ENCODE data around the gene DIAPH3. TPM values are rescaled to one million over a fixed set of nuclear protein-coding genes. Genes with fewer than 3 reads are reported as not detected.

The DIAPH3 gene
- total RNA-seq, 3 donors from 2014 or later: under 0.01 to 0.88 (median 0.64) TPM

DNA sequence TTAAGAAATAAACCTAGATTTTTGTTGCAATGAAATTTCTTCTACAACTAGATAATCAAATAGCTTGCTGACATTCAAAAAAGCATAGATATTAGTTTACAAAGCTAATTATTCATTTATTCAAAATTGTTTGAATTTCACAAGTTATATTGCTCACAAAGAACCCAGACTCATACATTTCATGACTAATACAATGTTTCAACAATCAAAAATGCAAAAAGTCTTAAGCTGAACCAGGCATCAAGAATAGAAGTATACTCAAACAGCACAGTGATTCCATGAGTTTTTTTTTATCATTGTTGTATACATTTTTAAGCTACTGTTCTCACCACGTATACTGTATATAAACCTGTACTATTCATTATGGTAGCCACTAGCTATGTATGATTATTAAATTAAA lies 51.0 kb downstream of the DIAPH3 start:
- TF ChIP-seq, protein P1, sequence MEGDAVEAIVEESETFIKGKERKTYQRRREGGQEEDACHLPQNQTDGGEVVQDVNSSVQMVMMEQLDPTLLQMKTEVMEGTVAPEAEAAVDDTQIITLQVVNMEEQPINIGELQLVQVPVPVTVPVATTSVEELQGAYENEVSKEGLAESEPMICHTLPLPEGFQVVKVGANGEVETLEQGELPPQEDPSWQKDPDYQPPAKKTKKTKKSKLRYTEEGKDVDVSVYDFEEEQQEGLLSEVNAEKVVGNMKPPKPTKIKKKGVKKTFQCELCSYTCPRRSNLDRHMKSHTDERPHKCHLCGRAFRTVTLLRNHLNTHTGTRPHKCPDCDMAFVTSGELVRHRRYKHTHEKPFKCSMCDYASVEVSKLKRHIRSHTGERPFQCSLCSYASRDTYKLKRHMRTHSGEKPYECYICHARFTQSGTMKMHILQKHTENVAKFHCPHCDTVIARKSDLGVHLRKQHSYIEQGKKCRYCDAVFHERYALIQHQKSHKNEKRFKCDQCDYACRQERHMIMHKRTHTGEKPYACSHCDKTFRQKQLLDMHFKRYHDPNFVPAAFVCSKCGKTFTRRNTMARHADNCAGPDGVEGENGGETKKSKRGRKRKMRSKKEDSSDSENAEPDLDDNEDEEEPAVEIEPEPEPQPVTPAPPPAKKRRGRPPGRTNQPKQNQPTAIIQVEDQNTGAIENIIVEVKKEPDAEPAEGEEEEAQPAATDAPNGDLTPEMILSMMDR (IDR thresholded peaks at IDR 0.05): no peak
- no peak for TF ChIP-seq POLR2AphosphoS5 (IDR thresholded peaks at IDR 0.05)
- TF ChIP-seq POLR2A (IDR thresholded peaks at IDR 0.05): no peak
- intact Hi-C loops (cut with DNase I; ENCODE audit: low total_unique reads): no loop called here
- H3K9me3 ChIP-seq: no peaks in the 10 kb centered on the region
- no peaks in the 10 kb centered on the region for H3K4me1 ChIP-seq
- no peaks in the 10 kb centered on the region for H3K36me3 ChIP-seq
- H3K27ac ChIP-seq: no peak overlapping the region
- no peak for DNase-seq (ENCODE audit: low spot score in 2 of 2)
- H3K4me3 ChIP-seq: no peak overlapping the region
- H3K27me3 ChIP-seq: no peaks in the 10 kb centered on the region

- no peak overlapping the region for H3K27ac ChIP-seq
- no peaks in the 10 kb centered on the region for H3K9me3 ChIP-seq
- H3K4me1 ChIP-seq: no peaks in the 10 kb centered on the region
- no peaks in the 10 kb centered on the region for H3K36me3 ChIP-seq
- TF ChIP-seq, protein P1 (IDR thresholded peaks at IDR 0.05): no peak
- TF ChIP-seq POLR2AphosphoS5 (IDR thresholded peaks at IDR 0.05) (no peak), POLR2A (IDR thresholded peaks at IDR 0.05) (no peak)
- intact Hi-C loops (cut with DNase I; ENCODE audit: low total_unique reads): no loop called here
- H3K4me3 ChIP-seq: no peak overlapping the region
- H3K27me3 ChIP-seq: no peaks in the 10 kb centered on the region
- DNase-seq (ENCODE audit: low spot score in 2 of 2): no peak
Observed at GRCh38 chr13:60111691-60112090, 52.0 kb downstream of the DIAPH3 start.

GRCh38 chr13:60109285-60109684 lies 54.4 kb downstream of the DIAPH3 start:
- intact Hi-C loops (cut with DNase I; ENCODE audit: low total_unique reads): no loop called here
- H3K4me3 ChIP-seq: no peak overlapping the region
- no peak overlapping the region for H3K27ac ChIP-seq
- no peaks in the 10 kb centered on the region for H3K36me3 ChIP-seq
- TF ChIP-seq, protein P1 (IDR thresholded peaks at IDR 0.05): no peak
- TF ChIP-seq POLR2AphosphoS5 (IDR thresholded peaks at IDR 0.05) (no peak), POLR2A (IDR thresholded peaks at IDR 0.05) (no peak)
- no peaks in the 10 kb centered on the region for H3K9me3 ChIP-seq
- DNase-seq (ENCODE audit: low spot score in 2 of 2): no peak
- no peaks in the 10 kb centered on the region for H3K27me3 ChIP-seq
- no peaks in the 10 kb centered on the region for H3K4me1 ChIP-seq

DNA sequence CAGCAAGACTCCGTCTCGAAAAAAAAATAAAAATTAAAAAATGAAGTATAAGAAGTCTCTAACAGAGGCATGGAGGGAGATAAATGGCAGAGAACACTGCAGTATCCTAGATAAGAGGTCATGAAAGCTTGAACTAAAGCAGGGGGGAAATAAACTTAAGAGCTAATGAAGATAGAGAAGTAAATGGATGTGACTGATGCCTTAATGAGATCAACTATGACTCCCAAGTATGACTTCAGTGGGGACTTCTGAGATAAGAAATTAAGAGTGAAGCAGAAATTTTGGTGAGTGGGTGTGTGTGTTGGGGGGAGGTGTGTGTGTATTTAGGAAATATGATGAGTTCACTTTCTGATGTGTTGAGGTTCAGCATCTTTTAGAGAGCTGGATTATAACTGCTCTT lies 55.1 kb downstream of the DIAPH3 start:
- Histone ChIP-seq H3K4me3 (no peak overlapping the region), H3K9me3 (no peaks in the 10 kb centered on the region), H3K27ac (no peak overlapping the region), H3K27me3 (no peaks in the 10 kb centered on the region), H3K36me3 (no peaks in the 10 kb centered on the region), H3K4me1 (no peaks in the 10 kb centered on the region)
- intact Hi-C loops (cut with DNase I; ENCODE audit: low total_unique reads): no loop called here
- DNase-seq (ENCODE audit: low spot score in 2 of 2): no peak
- TF ChIP-seq POLR2A (IDR thresholded peaks at IDR 0.05): no peak
- TF ChIP-seq, protein P1 (IDR thresholded peaks at IDR 0.05): no peak
- no peak for TF ChIP-seq POLR2AphosphoS5 (IDR thresholded peaks at IDR 0.05)

DNA sequence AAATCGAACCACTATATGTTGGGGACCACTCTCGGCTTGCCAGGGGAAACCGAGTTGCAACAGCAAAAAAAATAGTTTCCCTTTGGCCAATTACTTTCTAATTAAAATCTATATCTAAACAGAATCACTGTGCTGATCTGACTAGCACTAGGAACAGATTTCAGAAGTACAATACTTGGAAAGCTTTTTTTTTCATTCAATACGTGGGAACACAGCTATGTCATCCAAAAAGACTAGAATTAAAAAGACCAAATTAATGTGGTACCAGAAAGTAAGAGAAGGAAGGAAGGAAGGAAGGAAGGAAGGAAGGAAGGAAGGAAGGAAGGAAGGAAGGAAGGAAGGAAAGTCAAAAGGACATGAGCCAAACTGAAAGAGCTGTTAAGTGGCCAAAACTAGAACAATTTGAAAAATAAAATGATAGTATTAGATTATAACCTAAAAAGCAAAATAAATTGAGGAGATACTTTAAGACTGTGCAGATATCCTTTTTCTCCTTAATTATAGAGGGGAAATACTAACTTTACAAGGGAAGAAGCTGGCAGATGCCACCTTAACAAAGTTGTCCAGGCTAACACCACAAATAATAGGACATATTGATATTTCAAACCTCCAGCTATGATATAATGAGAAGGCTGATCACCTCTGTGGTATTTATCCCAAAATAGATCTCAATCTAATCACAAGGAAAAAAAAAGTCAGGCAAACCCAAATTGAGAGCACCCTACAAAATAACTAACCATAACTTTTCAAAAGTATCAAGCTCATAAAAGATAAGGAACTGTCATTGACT lies 63.9 kb downstream of the DIAPH3 start:
- TF ChIP-seq POLR2A (IDR thresholded peaks at IDR 0.05): no peak
- TF ChIP-seq POLR2AphosphoS5 (IDR thresholded peaks at IDR 0.05): no peak
- TF ChIP-seq, protein P1 (IDR thresholded peaks at IDR 0.05): no peak

More for the DNA sequence above, 63.9 kb downstream of the DIAPH3 start:
- no peaks in the 10 kb centered on the region for H3K27me3 ChIP-seq
- H3K4me1 ChIP-seq: no peaks in the 10 kb centered on the region
- H3K9me3 ChIP-seq: no peaks in the 10 kb centered on the region
- intact Hi-C loops (cut with DNase I; ENCODE audit: low total_unique reads): no loop called here
- H3K4me3 ChIP-seq: no peak overlapping the region
- H3K27ac ChIP-seq: no peak overlapping the region
- no peak for DNase-seq (ENCODE audit: low spot score in 2 of 2)
- H3K36me3 ChIP-seq: no peaks in the 10 kb centered on the region

Measured in breast epithelium (tissue), 4 donors.